Hematopoietic multipotent progenitor cell (in vitro differentiated cells): Measurements from ENCODE around the gene STAT6. TPM values are rescaled to one million over a fixed set of nuclear protein-coding genes. Genes with fewer than 3 reads are reported as not detected.
"Not testable (repeated sequence)": the region's sequence is repeated elsewhere in the genome, so short reads cannot be mapped to it uniquely, and the experiment has no call there.

Source experiments
- DNase-seq, 3 donors: peaks; one replicate each; pipeline ENCODE4 v3.0.0-alpha.2; 2011 to 2015; ENCODE audit warnings: low read depth in 2 of 3, low spot score in 2 of 3
- total RNA-seq: library from RNA; depleted of rRNA; stranded (reverse); fragments of >200 nt; gene quantifications from one replicate; pipeline ENCODE4 v1.2.3, GENCODE V29; 2012

STAT6 gene
- total RNA-seq, 1 donor: 115 TPM

GRCh38 chr12:57058454-57058853 is 52.7 kb downstream of the STAT6 start:
- no peak for DNase-seq

GRCh38 chr12:57057067-57057751 is 54.0 kb downstream of the STAT6 start:
- no peak for DNase-seq

- DNase-seq: no peak
Observed at GRCh38 chr12:57055824-57056223, 55.3 kb downstream of the STAT6 start.

DNA sequence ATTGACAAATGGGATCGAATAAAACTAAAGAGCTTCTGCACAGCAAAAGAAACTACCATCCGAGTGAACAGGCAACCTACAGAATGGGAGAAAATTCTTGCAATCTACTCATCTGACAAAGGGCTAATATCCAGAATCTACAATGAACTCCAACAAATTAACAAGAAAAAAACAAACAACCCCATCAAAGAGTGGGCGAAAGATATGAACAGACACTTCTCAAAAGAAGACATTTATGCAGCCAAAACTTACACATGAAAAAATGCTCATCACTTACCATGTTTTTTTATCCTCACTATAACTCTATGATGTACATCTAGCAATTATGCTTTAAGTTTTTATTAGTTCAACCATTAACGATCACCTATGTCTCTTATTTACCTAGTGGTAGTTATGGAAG is 57.3 kb downstream of the STAT6 start:
- not testable (repeated sequence) for DNase-seq

DNA sequence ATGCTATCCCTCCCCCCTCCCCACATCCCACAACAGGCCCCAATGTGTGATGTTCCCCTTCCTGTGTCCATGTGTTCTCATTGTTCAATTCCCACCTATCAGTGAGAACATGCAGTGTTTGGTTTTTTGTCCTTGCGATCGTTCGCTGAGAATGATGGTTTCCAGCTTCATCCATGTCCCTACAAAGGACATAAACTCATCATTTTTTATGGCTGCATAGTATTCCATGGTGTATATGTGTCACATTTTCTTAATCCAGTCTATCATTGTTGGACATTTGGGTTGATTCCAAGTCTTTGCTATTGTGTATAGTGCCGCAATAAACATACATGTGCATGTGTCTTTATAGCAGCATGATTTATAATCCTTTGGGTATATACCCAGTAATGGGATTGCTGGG is 58.0 kb downstream of the STAT6 start:
- not testable (repeated sequence) for DNase-seq

- DNase-seq: no peak
Observed at GRCh38 chr12:57051011-57051410, 60.2 kb downstream of the STAT6 start.

DNA sequence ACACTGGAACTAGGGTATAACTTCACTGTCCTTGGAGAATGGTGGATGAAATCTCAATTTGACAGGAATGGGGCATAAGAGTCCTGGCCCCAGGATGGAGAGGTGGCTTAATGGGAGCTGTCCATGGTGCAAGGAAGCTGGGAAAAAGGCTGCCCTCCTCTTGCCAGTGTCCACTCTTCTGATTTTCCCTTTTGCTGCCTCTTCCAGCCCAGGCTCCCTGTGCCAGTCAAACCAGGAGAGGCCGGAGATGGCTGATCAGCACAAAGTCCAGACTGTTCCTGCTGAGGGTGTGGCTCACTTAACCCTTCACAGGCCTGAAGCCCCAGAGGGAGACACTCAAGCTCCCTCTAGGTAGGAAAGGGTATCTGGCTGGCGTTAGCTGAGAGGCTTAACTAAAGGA is 61.3 kb downstream of the STAT6 start, which contains the start of gene MYO1A:
Gene MYO1A (minus strand): TSS at position 240 of the 400 bp plus-strand sequence. CDS start 1,806 bp downstream, outside the sequence.
- DNase-seq: no peak

GRCh38 chr12:57049119-57049446 is 62.1 kb downstream of the STAT6 start:
- no peak for DNase-seq

GRCh38 chr12:57048423-57049118 is 62.6 kb downstream of the STAT6 start:
- DNase-seq: no peak

DNA sequence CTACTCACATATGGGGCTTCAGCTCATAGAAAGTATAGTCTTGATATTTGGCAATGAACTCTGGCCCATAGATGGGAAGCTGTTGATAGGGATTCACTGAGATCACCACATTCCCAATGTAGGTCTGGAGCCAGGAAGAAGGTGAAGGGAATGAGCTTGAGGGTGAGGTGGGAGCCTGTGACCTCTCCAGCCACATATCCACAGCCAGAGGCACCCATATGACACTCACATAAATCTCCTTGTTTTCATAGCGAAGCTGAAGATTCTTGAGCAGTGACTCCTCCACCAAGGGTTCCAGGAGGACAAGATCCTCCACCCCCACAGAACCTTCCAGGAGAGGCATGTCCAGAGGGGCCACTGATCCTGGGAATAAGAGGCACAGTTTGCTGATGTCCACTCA is 63.2 kb downstream of the STAT6 start:
- no peak for DNase-seq

- DNase-seq: peak in 1 of 3 donors; percentile 19
Observed at GRCh38 chr12:57046947-57047890, 63.9 kb downstream of the STAT6 start.

DNA sequence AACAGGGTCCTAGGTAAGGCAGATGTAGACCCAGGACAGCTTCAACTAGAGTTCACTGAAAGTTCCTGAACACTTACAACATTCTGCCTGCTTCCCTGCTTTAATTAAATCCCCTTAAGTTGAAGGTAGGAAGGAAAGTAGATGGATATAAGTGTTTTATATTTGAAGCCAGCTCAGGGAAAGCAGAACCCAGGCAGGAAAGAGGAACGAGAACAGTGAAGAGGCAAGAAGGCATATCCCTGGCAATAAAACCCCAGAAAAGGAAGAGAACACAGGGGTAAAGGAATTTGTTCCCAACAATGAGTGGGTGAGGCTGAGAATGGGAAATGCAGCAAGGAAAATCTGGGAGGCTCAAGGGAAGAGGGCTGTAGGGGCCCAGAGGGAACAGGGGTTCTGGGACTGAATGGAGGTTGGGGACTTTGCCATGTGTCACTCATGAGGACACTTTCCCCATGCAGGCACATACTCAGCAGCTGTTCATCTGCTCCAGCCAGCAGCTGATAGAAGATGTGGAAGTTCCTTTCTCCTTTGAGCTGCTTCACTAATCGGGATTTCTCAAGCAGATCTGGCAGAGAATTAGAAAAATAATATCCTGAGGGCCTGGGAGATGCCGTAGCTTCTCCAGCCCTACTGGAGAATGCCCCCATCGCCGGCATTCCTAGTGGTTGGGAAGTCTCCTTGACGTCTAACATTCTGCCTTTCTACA is 64.9 kb downstream of the STAT6 start:
- DNase-seq: no peak

Other genes starting within 250 kb of the STAT6 start
- not detected for gene SDR9C7, start 177.0 kb downstream of the STAT6 start, total RNA-seq
- under 0.01 TPM for gene RDH16, start 153.8 kb downstream of the STAT6 start, total RNA-seq
- 9.4 TPM for gene ZBTB39, start 104.8 kb downstream of the STAT6 start, total RNA-seq
- gene TAC3, start 94.8 kb downstream of the STAT6 start, total RNA-seq: not detected
- gene MYO1A, start 61.2 kb downstream of the STAT6 start, total RNA-seq: under 0.01 TPM
- 8.6 TPM for gene NEMP1, start 32.6 kb downstream of the STAT6 start, total RNA-seq
- 21.0 TPM for gene NAB2, start 22.2 kb downstream of the STAT6 start, total RNA-seq
- 6.2 TPM for gene LRP1, start 17.1 kb upstream of the STAT6 start, total RNA-seq
- gene LRP1-AS, start 36.3 kb upstream of the STAT6 start, total RNA-seq: not detected
- gene NXPH4, start 105.4 kb upstream of the STAT6 start, total RNA-seq: not detected
- gene SHMT2, start 118.3 kb upstream of the STAT6 start, total RNA-seq: 334 TPM
- gene STAC3, start 139.8 kb upstream of the STAT6 start, total RNA-seq: 1.1 TPM